NCI-H2081 treated with DMSO at 0.1 percent for 48 hours (cell line): Measurements from ENCODE around the gene LCN9.
"Not testable (repeated sequence)": the region's sequence is repeated elsewhere in the genome, so short reads cannot be mapped to it uniquely, and the experiment has no call there.

Experiments
- DNase-seq: peaks from one replicate; lab custom pipeline; 2025; lab: John Stamatoyannopoulos, UW

The LCN9 gene

GRCh38 chr9:135647884-135648283 is 15.2 kb upstream of the LCN9 start:
- DNase-seq, result no peak

GRCh38 chr9:135648494-135649410 is 14.4 kb upstream of the LCN9 start:
- DNase-seq, result no peak

GRCh38 chr9:135649508-135649907 is 13.6 kb upstream of the LCN9 start:
- no peak for DNase-seq

- no peak for DNase-seq
Observed at GRCh38 chr9:135650408-135650807, 12.7 kb upstream of the LCN9 start.

- DNase-seq, result no peak
Observed at GRCh38 chr9:135655317-135655716, 7.8 kb upstream of the LCN9 start.

GRCh38 chr9:135657416-135657815 is 5.7 kb upstream of the LCN9 start:
- no peak for DNase-seq

- DNase-seq, result no peak
Observed at GRCh38 chr9:135659252-135659651, 3.9 kb upstream of the LCN9 start.

- DNase-seq, result no peak
Observed at GRCh38 chr9:135660407-135660806, 2.7 kb upstream of the LCN9 start.

GRCh38 chr9:135661816-135662560 is 1.1 kb upstream of the LCN9 start:
- DNase-seq, result no peak

- DNase-seq, result no peak
Observed at GRCh38 chr9:135663451-135663770, 302 bp downstream of the LCN9 start.

GRCh38 chr9:135663857-135664256 is 748 bp downstream of the LCN9 start:
- DNase-seq, result no peak

- DNase-seq, result no peak
Observed at GRCh38 chr9:135664266-135664665, 1.2 kb downstream of the LCN9 start.

- no peak for DNase-seq
Observed at GRCh38 chr9:135664801-135665794, 2.0 kb downstream of the LCN9 start.

GRCh38 chr9:135665795-135666189 is 2.7 kb downstream of the LCN9 start:
- DNase-seq, result no peak

GRCh38 chr9:135666534-135667462 is 3.7 kb downstream of the LCN9 start:
- no peak for DNase-seq

GRCh38 chr9:135667463-135668001 is 4.4 kb downstream of the LCN9 start:
- no peak for DNase-seq

- not testable (repeated sequence) for DNase-seq
Observed at GRCh38 chr9:135669018-135669417, 5.9 kb downstream of the LCN9 start.

GRCh38 chr9:135669616-135670285 is 6.6 kb downstream of the LCN9 start:
- DNase-seq, result no peak

GRCh38 chr9:135670721-135671590 is 7.8 kb downstream of the LCN9 start:
- DNase-seq, result no peak
